ENCODE measurements around the gene PDE2A. TPM values are rescaled to one million over a fixed set of nuclear protein-coding genes. Genes with fewer than 3 reads are reported as not detected.

Gene PDE2A
- total and polyA plus RNA-seq, 10 of the 15 experiments (the other 5 are each of a cell fraction or from before 2014, with no cell fraction given), result 0.06 to 0.15 (median 0.11) TPM; not detected in 6

GRCh38 chr11:72599325-72600117, 74.7 kb downstream of the PDE2A start:
- 30% methylated on average over 11 of the region's 11 CpGs for WGBS (ENCODE audit: insufficient coverage, insufficient replicate concordance, low lambda C conversion rate, missing lambda C conversion rate)
- Histone ChIP-seq H3K36me3 (ENCODE audit: control insufficient read depth in 2 of 2, insufficient read depth in 2 of 2, low read length in 1 of 2) (no peaks in the 10 kb centered on the region), H3K9ac (ENCODE audit: control insufficient read depth, insufficient read depth, low read length) (no peak overlapping the region), H3K4me2 (ENCODE audit: control insufficient read depth, insufficient read depth) (no peak overlapping the region), H3K27ac (ENCODE audit: control insufficient read depth, insufficient read depth) (no peak overlapping the region), H3K27me3 (replicated peaks in 1 of 2; ENCODE audit: control insufficient read depth in 2 of 2, insufficient read depth in 2 of 2, low read length in 1 of 2) (peaks cover 0 to 1% of the 10 kb centered on the region in 2 experiments; a peak in 2 of 4 replicates), H3K4me1 (ENCODE audit: control insufficient read depth, insufficient read depth, low read length) (no peaks in the 10 kb centered on the region), H4K20me1 (ENCODE audit: control insufficient read depth, insufficient read depth) (no peaks in the 10 kb centered on the region), H2AFZ (ENCODE audit: control insufficient read depth, low read depth, low read length) (no peak overlapping the region), H3K79me2 (ENCODE audit: control insufficient read depth, insufficient read depth, low read length) (no peaks in the 10 kb centered on the region), H3K4me3 (no peak overlapping the region), H3K9me3 (replicated peaks; ENCODE audit: control insufficient read depth, insufficient read depth, low read length) (no peaks in the 10 kb centered on the region)
- no TSS peak for BruUV-seq (replicated peaks)
- DNase-seq (ENCODE audit: low read depth, low spot score) (no peak), FAIRE-seq (no peak), ATAC-seq (peak; percentile 45; the same call in 2 of the 3 replicates)
- intact Hi-C loops (cut with micrococcal nuclease; ENCODE audit: unreplicated experiment) (no loop called here), in situ Hi-C loops (cut with MboI) (no loop called here)
- ChIA-PET CTCF (interaction anchor here (0.7 to 1.7 kb wide), 4 partner anchors 9 to 84 kb away, joined by 3 to 6 read pairs (median 4); no protein-coding TSS in a partner anchor), POLR2A (no interaction called here), RAD21 (ENCODE audit: unreplicated experiment) (interaction anchor here (1.3 kb wide), 1 partner anchor 84 kb away, joined by 5 read pairs; no protein-coding TSS in a partner anchor), SMC1A (ENCODE audit: uncharacterized antibody, unreplicated experiment) (no interaction called here)
- TF ChIP-seq ZZZ3 (IDR thresholded peaks at IDR 0.05; ENCODE audit: control insufficient read depth, insufficient read length, low read depth) (no peak), SKIL (IDR thresholded peaks at IDR 0.05; ENCODE audit: low read depth, poor library complexity, severe bottlenecking) (no peak), CHD2 (IDR thresholded peaks at IDR 0.05; ENCODE audit: borderline replicate concordance, low read depth, low read length) (no peak), RB1 (IDR thresholded peaks at IDR 0.05; ENCODE audit: borderline replicate concordance) (no peak), SRF (IDR thresholded peaks at IDR 0.05; ENCODE audit: low read depth in 2 of 2, low read length in 2 of 2) (no peak), IRF4 (IDR thresholded peaks at IDR 0.05; ENCODE audit: low read depth, low read length) (no peak), ZBTB11 (CRISPR knock-in tag; IDR thresholded peaks at IDR 0.05) (no peak), NKRF (conservative IDR thresholded peaks at IDR 0.05) (no peak), FOXK2 (IDR thresholded peaks at IDR 0.05) (no peak), TCF12 (IDR thresholded peaks at IDR 0.05; ENCODE audit: low read depth, low read length) (no peak), NR2F1 (conservative IDR thresholded peaks at IDR 0.05) (no peak), BRCA1 (IDR thresholded peaks at IDR 0.05; ENCODE audit: low read depth, low read length) (no peak), MEF2A (IDR thresholded peaks at IDR 0.05; ENCODE audit: insufficient read depth, low read depth, low read length) (no peak), NFYA (IDR thresholded peaks at IDR 0.05; ENCODE audit: borderline replicate concordance, low read depth, low read length) (no peak), SUZ12 (IDR thresholded peaks at IDR 0.05; ENCODE audit: unreplicated experiment) (no peak)
